HL-60/S4 (cell line): ENCODE results near the gene NOP14.
"Not testable (repeated sequence)": the region's sequence is repeated elsewhere in the genome, so short reads cannot be mapped to it uniquely, and the experiment has no call there.

ENCODE experiments used
- in situ Hi-C: fragments of 300-500 bp; cut with MboI; formaldehyde crosslinking; loops from 2 replicates; pipeline ENCODE4 v1.14.3; 2022; ENCODE audit warnings: low sequenced_read_pairs

NOP14 gene

DNA sequence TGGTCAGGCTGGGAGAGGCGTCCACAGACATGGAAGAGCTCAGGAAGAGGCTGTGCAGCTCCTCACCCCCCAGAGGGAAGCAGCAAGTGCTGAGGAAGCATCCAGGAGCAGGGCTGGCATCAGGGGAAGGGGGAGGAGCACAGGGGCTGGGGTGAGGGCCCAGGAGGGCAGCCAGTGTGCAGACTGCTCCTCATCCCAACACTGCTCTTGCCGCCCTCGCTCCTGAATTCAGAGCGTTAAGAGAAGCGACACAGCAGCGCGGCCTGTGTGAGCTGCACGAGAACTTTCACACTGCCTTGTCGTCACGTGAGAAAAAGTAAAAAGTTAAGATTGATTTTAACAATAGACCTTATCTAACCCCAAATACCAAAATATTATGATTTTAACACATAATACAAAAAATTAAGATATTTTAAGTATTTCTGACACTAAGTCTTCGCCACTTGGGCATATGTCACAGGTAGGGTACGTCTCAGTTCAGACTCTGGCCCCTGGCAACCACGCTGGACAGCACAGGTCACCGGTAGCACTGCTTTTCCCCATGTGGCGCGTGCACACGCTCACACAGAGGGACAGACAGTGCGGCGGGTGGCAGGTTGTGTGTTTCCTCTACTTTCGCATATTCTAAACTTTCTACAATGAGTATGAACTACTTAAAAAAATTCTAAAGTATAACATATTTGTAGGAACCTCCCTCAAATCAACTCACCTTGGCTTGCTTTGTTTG lies 19.7 kb downstream of the NOP14 start:
- in situ Hi-C loops, result no loop called here

DNA sequence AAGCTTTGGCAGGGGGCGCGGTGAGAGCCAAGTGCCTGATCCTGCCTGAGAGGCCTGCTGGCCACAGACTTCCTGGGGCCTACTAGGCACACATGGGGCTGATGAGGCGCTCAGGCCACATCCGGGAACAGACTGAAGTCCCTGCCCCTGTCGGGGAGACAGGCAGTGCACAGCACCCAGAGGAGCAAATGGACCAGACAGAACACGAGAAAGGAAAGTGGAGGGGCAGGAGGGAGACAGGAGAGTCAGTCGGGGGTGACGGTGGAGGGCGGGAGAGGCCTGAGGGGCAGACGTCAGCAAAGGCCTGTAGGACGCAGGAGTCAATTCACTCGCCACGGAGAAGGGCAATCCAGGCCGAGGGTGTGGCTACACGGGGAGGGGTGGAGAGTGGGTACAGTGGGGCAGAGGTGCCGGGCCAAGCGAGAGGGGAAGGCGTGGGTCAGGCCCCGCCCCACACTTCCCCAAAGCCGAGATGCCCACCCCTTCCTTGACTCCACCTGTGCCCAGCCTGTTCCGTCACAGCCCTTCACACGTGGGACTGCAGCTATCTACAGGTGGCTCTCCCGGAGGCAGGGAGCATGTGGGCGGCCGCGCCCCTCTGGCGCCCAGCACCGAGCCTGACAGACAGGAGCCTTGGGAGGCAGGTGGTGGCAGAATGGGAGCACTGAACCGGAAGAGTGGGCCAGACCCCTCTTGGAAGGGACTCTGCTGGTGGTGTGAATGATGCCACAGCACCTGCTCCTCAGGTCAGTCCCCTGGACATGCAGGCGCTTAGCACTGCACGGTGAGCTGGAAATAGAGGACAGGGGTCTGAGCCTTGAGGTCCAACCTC lies 20.5 kb downstream of the NOP14 start:
- in situ Hi-C loops, result no loop called here

DNA sequence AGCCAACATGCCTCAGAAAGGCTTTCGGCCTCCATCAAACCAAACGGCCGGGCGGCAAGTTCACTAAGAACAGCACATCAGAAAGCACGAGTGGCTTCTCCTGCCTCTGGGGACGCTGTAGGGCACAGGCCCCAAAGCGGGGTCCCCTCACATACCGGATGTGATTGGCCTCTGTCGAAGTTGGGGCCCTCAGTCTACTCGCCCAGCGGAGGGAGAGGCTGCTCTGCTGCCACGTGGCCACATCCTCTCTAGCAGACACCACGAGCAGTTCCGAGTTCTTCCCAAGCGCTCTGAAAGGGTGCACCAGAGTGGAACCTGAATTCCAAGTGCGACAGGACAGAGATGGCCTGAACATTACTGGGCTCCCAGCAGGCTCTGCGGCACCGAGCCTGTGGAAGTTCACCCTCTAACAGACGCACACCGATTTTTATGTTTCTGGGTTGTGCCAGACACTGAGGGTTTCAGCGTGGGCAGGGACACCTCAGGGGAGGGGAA lies 21.1 kb downstream of the NOP14 start:
- in situ Hi-C loops, result no loop called here

DNA sequence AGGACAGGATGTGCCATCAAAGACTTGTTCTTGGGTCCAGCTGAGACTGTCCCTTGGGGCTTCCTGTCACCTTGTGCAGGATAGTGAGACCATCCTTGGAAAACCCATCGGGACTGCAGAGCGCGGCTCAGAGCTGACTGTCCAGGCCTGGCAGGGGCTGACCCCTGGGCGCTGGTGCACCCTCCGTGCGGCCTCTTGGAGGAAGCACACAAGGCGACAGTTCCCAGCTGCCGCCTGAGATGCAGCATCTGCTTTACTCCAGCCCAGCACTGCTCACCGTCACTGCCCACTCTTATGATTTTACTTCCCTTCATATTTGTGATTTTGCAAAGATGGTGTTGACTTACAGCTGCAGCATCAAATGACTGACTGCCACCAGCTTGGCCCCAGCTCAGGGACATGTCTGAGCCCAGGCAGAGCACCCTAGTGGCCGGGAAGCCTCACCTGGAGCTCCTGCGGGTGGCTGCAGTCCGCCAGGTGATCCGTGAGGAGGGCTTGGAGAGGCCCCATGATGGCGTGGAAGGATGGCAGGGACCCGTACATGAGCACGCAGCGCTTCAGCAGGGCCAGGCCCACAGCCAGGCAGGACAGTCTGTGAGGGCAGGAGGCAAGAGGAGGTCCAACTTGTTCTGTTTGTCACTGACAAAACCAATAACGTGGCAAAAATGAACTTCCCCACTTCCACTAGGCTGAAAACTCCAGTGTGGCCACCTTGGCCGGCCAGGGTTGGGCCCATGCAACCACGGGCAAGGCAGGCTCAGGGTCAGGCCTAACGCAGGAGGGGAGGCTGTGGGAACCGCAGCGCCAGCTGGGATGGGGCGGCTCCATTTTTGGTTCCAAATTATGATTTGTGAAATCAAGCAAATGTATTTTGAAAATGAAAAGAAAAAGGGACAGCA lies 21.8 kb downstream of the NOP14 start:
- in situ Hi-C loops, result no loop called here

DNA sequence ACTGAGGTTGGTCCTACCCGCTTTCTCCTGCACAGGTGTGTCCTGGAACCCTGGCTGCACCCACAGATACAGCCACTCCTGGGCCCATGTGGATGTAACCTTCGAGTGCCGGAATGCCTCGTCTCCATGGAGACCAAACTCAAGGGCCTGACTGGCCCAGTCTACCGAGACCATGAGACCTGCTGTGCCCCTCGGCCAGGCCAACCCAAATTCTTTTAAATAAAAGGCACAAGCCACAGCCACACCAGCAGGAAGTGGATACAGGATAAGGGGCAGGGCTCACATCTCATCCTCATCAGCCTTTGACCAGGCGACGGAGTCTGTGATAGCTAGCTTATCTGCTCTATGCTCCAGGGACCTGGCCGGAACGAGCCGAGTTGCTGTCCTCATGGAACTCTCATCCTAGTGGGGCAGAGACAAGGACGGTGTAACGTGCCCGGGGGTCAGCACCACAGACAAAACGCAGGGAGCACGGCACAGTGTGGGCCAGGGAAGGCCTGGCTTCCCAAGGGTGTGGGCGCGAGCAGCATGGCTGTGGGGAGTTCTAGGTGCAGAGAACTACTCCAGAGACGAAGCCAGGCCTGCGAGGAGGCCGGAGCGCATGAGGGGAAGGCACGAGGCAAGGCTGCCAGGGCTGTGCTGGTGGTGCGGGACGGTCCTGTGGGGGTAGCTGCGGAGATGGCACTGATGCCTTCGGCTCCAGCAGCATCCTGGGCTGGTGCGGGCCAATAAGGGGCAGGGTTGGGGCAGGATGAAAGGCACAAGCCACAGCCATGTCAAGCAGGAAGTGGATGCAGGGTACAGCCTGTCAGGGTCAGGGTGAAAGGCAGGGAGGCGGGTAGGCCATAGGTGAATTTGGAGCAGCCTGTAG lies 22.7 kb downstream of the NOP14 start:
- in situ Hi-C loops, result no loop called here

DNA sequence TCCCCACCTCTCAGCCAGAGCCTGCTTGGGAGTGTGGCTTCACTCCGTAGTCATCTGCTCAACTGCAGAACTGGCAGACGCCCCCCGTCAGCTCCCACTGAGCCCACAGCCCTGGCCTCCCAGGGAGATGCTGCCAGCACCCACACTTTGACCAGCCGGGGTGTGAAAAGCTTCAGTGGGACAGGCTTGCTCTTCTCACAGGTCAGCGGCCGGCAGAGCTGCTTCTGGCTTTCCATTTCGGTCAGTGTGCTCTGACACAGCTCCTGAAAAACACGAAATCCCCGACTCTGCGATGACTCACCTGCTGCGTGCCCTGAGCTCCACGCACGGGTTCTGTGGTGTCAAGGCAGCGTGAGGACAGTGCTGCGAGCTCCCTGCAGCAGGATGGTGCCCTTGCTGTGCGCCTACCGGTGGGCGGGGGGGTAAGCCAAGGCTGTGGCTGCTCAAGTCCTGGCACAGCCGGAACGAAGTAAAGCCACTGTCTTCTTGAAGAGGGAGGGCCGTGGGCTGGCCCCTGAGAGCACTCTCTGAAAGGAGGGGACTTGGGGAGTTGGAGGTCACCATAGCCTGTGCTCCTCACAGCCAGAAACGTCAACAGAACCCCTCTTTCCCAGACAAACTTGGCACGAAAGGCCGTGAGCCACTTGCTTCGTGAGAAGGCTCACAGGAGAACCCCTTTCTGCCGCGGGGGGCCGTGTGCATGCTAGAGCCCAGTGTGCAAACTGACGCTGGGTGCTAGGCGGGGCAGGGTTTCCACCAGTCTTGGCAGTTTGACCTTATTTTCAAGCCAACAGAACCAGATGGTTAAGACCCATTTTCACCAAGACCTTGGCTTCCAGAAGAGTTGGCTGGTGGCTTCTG lies 23.6 kb downstream of the NOP14 start:
- in situ Hi-C loops, result no loop called here

DNA sequence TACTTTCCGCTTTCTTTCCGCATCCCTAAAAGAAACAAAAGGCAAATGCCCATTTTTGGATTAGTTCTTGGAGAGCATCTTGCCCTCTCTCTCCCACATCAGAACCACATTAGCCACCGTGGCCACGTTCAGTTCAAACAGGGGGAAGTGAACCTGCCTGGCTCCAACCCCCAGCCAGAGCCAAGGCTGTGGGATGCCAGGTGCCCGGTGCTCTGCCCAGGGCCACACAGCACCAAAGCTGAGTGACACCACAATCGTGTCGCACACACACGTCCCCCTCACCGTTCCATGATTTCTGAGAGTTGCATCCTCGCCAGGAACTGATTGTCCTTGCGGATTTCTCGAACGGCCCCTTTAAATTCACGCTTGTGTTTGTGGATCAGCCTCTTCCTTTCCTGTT lies 24.3 kb downstream of the NOP14 start:
- in situ Hi-C loops, result no loop called here

DNA sequence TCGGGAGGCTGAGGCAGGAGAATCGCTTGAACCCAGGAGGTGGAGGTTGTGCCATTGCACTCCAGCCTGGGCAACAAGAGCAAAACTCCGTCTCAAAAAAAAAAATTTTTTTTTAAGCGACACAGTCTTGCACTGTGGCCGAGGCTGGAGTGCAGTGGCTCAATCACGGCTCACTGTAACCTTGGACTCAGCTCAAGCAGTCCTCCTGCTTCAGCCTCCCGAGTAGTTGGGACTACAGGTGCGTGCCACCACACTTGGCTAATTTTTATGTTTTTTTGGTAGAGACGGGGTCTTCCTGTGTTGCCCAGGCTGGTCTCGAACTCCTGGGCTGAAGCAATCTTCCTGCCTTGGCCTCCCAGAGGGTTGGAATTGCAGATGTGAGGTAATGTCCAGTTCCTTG lies 24.8 kb downstream of the NOP14 start:
- in situ Hi-C loops, result not testable (repeated sequence)

DNA sequence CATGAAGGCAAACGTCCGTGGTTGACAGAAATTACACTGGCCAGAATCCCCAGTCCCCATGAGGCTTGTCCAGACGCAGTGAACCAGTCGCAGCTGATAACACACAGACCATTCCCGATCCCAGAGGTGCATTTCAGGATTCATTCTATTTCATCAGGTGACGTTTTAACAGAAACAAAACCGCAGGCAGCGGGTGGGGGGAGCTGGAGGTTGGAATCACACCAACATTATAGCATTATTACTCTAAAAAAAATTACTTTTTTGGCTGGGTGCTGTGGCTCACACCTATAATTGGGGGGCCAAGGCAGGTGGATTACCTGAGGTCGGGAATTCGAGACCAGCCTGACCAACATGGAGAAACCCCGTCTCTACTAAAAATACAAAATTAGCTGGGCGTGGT lies 25.2 kb downstream of the NOP14 start:
- in situ Hi-C loops, result no loop called here

DNA sequence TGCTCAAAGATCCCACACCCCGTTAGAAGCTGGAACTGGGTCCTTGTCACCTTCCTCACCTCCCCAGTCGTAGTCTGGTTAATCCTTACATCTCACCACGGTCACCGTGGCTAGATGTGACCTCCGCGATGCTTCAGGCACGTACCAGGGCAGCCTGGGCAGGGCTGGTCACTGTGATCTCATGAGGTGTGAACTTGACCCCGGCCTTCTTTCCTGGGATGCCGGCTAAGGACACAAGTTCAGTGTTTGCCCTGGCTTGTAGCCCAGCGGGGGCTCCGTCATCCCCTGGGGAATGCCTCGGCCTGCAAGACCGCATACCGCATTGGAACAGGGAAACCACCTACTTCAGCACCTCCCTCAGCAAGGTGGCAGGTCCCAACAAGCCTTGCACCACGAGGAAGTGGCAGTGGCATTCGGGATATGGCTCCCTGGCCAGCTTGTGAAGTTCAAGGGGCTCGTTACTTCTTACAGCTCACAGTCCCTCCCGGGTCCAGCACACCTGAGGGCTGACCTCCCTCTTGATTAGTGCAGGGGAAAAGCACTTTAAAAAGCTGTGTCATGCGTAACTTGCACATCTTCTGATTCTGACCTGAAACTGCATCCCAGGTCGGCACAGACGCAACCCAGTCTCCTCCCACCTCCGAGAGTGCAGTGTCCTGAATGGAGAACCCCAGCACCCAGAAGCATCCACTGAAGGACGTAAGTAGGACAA lies 25.9 kb downstream of the NOP14 start:
- in situ Hi-C loops, result no loop called here

DNA sequence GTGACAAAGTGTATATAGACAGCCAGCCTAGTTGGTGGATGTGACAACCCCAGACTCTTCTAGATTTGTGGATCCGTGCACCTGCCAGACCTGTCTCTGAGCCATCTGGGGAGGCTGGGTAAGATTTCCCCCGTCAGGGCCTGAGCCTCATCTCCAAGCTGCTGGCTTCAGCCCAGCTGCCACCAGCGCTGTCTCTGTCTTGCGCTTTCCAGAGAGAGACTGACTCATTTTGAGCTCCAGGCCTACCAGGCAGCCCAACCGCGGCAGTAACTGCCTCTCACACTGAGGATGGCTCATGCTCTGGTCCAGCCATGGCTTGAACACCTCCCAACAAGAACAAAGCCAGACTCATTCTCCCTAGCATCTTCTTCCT lies 26.4 kb downstream of the NOP14 start:
- in situ Hi-C loops, result no loop called here

DNA sequence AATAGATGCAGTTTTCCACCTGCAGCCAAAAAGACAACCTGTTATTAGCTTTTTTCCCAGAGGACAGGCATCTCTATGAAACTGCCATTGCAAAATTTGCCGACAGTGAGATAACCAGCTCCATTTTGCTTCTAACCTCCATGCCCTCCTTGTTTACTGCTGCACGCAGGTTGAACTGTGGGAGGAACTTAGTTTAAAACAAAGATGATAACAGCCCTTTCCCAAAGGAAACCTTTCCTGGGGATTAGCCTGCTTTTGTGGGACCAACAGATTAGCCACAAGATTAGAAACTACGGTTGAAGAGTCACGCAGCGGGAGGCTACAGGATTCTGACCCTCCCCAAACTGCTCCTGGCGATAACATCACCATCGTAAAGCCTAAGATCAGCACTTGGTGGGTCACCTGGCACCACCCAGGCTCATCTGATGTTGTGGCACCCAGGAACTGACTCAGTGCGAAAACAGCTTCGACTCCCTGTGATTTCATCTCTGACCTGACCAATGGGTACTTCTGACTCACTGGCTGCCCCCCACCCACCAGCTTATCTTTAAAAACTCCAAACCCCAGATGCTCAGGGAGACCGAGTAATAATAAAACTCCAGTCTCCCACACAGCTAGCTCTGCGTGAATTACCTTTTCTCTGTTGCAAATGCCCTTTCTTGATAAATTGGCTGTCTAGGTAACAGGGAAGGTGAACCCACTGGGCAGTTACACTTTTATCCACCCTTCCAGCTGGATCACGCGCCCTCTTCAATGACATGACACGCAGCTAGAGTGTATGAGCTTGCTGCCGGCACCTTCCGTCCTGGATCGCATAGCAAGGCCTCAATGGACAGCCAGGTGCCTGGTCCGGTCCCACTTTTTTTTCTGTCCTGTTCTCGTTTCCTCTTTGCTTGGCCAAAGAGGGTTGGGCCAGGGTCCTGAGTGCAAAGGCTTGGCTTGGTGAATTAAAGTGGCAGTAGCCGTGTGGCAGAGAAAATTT lies 27.2 kb downstream of the NOP14 start:
- in situ Hi-C loops, result no loop called here

DNA sequence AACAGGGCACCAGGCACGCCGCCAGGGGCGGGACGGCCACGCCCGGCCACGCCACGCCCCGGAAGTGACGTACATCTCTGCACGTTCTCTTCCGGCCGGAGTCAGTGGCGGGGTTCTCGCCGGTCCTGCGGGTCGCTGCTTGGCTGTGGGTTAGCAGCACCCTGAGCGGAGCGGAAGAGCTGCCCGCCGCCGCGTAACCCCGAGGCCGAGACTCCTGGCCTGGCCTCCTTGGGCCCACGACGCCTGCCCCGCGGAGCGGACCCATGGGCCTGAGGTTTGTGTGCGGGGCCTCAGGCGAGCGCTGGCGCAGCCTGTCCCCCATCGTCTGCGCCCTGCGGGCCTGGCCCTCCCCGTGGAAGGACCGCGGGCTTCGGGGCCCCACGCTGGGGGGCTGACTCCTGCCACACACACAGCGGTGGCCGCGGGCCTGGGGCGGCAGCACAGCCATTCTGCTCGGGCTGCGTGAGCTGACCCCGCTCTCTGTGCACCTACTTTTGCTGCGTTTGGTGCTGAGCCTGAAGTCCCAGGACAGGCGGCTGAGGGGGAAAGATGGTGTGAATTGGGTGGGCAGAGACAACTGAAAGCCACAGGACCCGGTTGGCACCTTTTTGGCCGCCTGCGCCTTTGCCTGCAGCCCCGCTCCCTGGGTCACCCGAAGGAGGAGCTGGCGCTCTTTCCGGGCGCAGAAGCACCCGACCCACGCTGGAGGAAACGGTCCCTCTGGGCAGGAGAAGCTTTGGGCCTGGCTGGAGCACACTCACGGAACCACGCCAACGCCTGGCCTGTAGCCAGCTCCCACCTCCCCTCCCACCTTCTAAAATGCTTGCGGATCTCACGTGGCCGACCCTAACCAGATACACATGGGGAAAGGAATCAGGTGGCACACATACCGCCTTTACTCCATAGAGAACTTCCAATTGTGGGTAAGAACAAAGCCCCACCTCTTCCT lies 28.1 kb downstream of the NOP14 start:
- in situ Hi-C loops, result loop anchor here (5.0 kb wide), 1 partner anchor 178 kb away; the partner anchor contains the start of gene TNIP2

DNA sequence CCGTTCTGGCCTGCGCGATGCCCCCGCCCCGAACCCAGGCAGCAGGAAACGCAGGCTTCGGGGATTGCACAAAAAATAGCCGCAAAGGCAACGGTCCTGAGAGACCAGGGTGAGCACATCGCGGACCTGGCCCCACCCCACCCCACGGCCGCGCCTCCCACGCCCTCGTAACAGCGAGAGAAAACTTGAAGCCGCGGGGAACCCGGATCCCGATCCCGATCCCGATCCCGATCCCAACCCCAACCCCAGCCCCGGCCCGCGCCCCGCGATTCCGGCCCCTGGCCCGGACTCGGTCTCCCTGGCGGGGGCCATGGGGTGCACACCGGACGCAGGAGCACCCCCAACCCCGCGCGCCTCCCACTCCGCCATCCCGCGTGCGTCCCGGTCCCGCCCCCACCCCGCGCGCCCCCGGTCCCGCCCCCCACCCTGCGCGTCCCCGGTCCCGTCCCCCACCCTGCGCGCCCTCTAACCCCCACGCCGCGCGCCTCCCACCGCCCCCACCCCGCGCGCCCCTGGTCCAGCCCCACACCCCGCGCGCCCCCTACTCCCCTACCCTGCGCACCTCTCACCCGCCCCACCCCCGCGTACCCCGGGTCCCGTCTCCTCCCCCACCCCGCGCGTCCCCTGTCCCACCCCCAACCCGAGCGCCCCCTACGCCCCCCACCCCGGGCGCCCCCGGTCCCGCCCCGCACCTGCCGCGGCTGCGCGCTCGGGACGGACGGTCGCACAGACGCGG lies 29.0 kb downstream of the NOP14 start:
- in situ Hi-C loops, result loop anchor here (5.0 kb wide), 1 partner anchor 177 kb away; the partner anchor contains the start of gene TNIP2

DNA sequence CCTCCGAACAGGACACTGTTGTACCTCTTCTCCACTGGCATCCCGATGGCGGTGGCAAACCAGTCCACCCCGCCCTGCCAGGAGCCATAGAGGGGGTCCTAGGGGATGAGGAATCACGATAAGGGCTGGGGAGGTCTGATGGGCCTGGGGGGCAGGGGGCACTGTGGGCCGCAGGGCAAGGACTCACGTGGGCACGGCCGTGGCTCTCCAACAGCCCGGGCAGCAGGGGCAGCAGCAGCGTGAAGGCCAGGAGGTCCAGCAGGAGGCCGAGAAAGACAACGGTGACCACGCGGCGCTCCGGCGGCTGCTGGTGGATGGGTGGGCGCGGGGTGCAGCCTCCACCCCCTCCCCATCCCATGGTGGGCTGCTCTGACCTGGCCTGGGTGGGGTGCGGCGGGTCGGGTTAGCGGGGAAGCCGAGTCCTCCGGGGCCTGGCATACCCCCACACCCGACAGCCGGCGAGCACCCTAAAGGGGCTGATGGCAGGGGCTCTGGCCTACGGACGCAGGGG lies 29.6 kb downstream of the NOP14 start:
- in situ Hi-C loops, result loop anchor here (5.0 kb wide), 1 partner anchor 176 kb away; the partner anchor contains the start of gene TNIP2
